Left ventricle myocardium inferior (tissue), 1 donor: ENCODE data around the gene ATP13A4. TPM values are rescaled to one million over a fixed set of nuclear protein-coding genes. Genes with fewer than 3 reads are reported as not detected.

Experiments used
- DNase-seq: peaks from one replicate; pipeline ENCODE4 v3.0.0-alpha.2; 2020
- H3K27ac ChIP-seq: fragments of 200-600 bp; replicated peaks from 2 replicates; pipeline ENCODE4 v1.8.0; 2021
- H3K27me3 ChIP-seq: fragments of 200-600 bp; 2 replicates; pipeline ENCODE4 v1.8.0; 2021; ENCODE audit warnings: low read depth
- H3K36me3 ChIP-seq: fragments of 200-600 bp; 2 replicates; pipeline ENCODE4 v1.8.0; 2021
- H3K4me1 ChIP-seq: fragments of 200-600 bp; 2 replicates; pipeline ENCODE4 v1.8.0; 2021
- H3K4me3 ChIP-seq: fragments of 200-600 bp; 2 replicates; pipeline ENCODE4 v1.8.0; 2021; ENCODE audit warnings: mild to moderate bottlenecking, moderate library complexity
- H3K9me3 ChIP-seq: fragments of 200-600 bp; replicated peaks from 2 replicates; pipeline ENCODE4 v1.8.0; 2021
- CTCF ChIP-seq: fragments of 200-600 bp; IDR thresholded peaks from 2 replicates; pipeline ENCODE4 v1.8.0; 2021; ENCODE audit warnings: antibody characterized with exemption, mild to moderate bottlenecking, borderline replicate concordance
- intact Hi-C: fragments of 100-400 bp; cut with micrococcal nuclease; formaldehyde crosslinking; loops from one replicate; pipeline ENCODE4 v1.11.0; 2022
- total RNA-seq: library from RNA; stranded (reverse); fragmentation: NEBNext Ultra II Directional; extraction: Animal tissue kit (Norgen Biotek cat#: 25700); gene quantifications from one replicate; pipeline ENCODE4 v1.2.1, GENCODE V29; 2021
- donor health status: DM: no; HTN: yes; CAD: no; lungs with severe emphysema.

Gene ATP13A4
- total RNA-seq, 1 donor from 2014 or later = 0.52 TPM

- Histone ChIP-seq H3K9me3 (no peaks in the 10 kb centered on the region), H3K27ac (no peak overlapping the region), H3K27me3 (no peaks in the 10 kb centered on the region), H3K36me3 (no peaks in the 10 kb centered on the region), H3K4me3 (no peak overlapping the region), H3K4me1 (no peaks in the 10 kb centered on the region)
- TF ChIP-seq CTCF = no peak
- no peak for DNase-seq
- intact Hi-C loops = no loop called here
These were observed 115.3 kb downstream of the ATP13A4 start for GRCh38 chr3:193439423-193439822.

- Histone ChIP-seq H3K36me3 (no peaks in the 10 kb centered on the region), H3K27ac (no peak overlapping the region), H3K27me3 (no peaks in the 10 kb centered on the region), H3K4me3 (no peak overlapping the region), H3K9me3 (peaks cover 64% of the 10 kb centered on the region), H3K4me1 (no peaks in the 10 kb centered on the region)
- intact Hi-C loops = no loop called here
- DNase-seq = no peak
- no peak for TF ChIP-seq CTCF
These were observed 135.9 kb downstream of the ATP13A4 start for GRCh38 chr3:193418576-193419373.

- no peak for TF ChIP-seq CTCF
- H3K36me3 ChIP-seq = no peaks in the 10 kb centered on the region
- intact Hi-C loops = no loop called here
These were observed 138.1 kb downstream of the ATP13A4 start for GRCh38 chr3:193416629-193417028.

GRCh38 chr3:193407688-193408087 is 147.0 kb downstream of the ATP13A4 start:
- no peak for TF ChIP-seq CTCF
- Histone ChIP-seq H3K9me3 (no peaks in the 10 kb centered on the region), H3K36me3 (no peaks in the 10 kb centered on the region), H3K4me3 (no peak overlapping the region), H3K27me3 (no peaks in the 10 kb centered on the region), H3K27ac (no peak overlapping the region), H3K4me1 (no peaks in the 10 kb centered on the region)
- intact Hi-C loops = no loop called here
- no peak for DNase-seq

More at GRCh38 chr3:193416629-193417028, 138.1 kb downstream of the ATP13A4 start:
- DNase-seq = no peak
- H3K4me3 ChIP-seq = no peak overlapping the region
- H3K4me1 ChIP-seq = no peaks in the 10 kb centered on the region
- peaks cover 58% of the 10 kb centered on the region for H3K9me3 ChIP-seq
- no peak overlapping the region for H3K27ac ChIP-seq
- H3K27me3 ChIP-seq = no peaks in the 10 kb centered on the region

- no peak for TF ChIP-seq CTCF
- no peaks in the 10 kb centered on the region for H3K36me3 ChIP-seq
- H3K4me3 ChIP-seq = no peak overlapping the region
- H3K27ac ChIP-seq = no peak overlapping the region
- no peaks in the 10 kb centered on the region for H3K27me3 ChIP-seq
- no peaks in the 10 kb centered on the region for H3K4me1 ChIP-seq
- no peak for DNase-seq
- intact Hi-C loops = no loop called here
- no peaks in the 10 kb centered on the region for H3K9me3 ChIP-seq
These were observed 147.6 kb downstream of the ATP13A4 start for GRCh38 chr3:193407112-193407511.
